HG03108 (cell line): ENCODE results near the gene REX1BD.
"Not testable (repeated sequence)": the region's sequence is repeated elsewhere in the genome, so short reads cannot be mapped to it uniquely, and the experiment has no call there.

Experiments used
- ATAC-seq: cut with Tn5 transposase; IDR thresholded peaks from one replicate; pipeline ENCODE4 v1.9.1; 2021; ENCODE audit warnings: moderate library complexity; ENCODE audit not compliant: unreplicated experiment

The REX1BD gene

GRCh38 chr19:18600692-18601397 is 12.2 kb downstream of the REX1BD start:
- not testable (repeated sequence) for ATAC-seq

DNA sequence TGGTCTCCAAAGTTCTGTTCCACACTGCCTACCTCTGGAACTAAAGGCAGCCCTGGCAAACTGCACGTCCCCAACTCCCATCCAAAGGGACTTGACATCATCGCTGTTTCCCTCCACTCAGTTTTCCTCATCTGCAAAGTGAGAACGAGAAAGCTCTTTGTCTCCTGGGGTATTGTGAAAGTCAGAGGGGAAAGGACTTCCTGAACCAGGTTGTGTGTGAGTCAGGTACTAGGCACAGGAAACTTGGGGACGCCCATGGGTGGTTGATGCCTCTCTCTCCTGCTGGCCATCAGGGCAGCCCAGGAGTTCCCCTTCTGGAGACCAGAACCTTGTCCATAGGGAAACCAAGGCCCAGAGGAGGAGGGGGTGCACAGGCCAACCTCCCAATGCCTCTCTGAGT is 13.3 kb downstream of the REX1BD start:
- no peak for ATAC-seq

DNA sequence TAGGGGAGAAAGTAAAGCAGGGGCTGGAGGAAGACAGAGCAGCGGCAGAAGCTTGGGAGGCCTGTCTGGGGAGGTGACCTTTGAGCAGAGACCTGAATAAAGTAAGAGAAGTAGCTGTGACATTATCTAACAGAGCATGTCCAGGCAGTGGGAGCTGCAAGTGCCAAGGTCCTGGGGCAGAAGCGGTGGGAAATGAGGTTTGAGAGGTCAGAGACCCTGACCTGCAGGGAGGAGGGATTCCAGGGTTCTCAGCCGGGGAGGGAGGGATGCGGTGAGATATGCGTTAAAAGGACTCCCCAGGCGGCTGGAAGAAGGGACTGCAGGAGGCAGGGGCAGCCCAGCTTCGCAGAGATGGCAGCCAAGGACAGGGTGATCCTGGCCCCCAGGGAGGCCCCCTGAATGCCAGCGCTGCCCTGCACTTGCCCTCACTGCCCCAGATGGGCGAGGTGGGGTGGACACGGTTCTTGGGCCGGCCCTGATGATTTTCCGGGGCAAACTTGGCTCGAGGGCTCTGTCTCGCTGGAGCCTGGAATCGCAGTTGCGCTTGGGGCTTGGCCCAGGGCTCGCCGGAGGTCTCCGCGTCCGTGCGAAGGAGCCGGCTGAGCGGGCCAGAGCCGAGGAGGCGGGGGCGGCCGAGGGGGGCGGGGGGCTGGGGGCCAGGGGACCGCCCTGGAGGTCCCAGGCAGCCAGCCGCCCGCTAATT is 14.8 kb downstream of the REX1BD start:
- ATAC-seq, result no peak

GRCh38 chr19:18603958-18604819 is 15.6 kb downstream of the REX1BD start:
- ATAC-seq, result no peak

DNA sequence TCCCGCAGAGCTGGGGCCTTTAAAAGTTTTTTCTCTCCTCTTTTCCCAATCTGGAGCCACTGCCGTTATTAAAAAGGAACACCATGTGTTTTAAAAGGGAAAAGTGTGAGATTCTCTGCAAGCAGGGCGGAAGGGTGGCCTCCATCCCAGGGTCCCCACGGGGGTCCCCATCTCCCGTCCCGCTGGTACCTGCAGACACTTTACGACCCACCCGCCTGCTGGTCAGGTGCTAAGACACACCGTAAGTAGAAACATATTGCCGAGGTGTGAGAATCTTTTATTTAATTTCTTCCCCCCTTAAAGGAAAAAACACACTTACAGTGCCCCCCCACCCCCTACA is 16.2 kb downstream of the REX1BD start:
- no peak for ATAC-seq

- no peak for ATAC-seq
These were observed 16.6 kb downstream of the REX1BD start for GRCh38 chr19:18605196-18605545.

DNA sequence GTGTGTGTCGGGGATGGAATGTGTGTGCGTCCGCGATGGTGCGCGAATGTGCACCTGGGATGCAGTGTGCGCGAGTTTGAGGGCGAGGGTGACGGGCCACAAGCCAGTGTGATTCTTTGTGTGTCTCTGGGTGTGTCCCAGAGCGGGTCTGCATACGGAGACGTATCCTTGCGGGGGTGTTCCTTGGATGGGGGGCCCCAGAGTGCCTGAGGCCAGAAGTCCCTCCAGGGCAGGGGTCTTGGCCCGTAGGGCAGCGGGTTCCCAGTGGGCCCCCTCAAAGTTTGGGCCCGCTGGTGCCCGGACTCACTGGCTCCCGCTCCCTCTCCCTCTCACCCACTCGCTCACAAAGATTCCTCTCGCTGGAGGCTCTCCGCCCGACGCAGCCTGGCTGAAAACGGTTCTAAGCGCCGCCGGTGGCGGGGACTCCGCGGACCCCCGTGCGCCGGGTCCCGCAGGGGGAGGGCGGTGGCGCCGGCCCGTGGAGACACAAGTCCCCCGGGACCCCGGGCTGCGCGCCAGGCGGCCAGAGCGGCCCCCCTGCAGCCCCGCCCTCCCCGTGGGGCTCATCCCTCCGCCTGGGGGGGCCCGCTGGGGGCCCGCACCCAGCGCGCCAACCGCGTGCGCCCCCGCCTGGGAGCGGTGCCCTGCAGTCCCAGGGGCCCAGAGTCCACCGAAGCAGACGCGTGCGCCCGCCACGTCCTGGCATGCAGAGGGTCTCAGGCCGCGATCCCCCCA is 17.1 kb downstream of the REX1BD start:
- ATAC-seq, result no peak

DNA sequence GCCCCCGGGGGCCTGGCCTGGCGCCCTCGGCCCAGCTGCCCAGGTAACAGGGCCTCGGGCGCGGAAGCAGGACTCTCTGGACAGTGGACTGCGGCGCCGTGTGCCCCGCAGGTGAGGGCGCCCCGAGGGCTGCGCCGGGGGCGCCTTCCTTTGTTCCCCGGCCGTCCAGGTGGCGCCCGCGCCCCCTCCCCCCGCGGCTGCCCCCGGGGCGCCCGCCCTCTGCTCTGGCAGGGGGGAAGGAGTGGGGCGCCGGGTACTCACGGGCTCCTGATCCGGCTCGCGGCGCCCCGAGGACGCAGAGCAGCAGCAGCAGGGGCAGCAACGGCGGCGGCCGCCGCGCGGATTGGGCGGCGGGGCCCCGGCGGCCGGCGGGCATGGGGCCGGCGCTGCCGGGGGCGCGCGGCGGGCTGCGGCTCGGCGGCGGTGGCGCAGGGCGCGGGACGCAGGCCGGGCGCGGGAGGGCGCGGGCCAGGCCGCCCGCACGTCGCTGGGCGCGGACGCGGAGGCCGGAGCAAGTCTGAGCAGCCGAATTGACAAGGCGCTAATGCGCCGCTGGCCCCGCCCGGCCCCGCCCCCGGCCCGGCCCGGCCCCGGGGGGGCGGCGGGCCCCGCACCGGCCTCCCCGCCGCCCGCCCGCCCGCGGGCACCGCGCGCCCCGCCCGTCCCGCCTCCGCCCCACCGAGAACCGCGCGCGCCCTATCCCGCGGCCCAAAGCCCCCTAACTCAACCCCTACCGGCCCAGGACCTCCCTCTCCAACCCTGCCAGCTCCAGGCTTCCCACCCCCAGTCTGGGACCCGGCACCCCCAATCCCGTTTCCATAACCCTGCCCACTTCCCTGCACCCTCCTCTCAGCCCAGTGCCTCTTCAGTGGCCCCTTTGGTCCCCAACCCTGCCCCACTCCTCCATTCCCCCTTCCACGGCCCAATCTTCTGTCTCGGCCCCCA is 18.0 kb downstream of the REX1BD start, which contains the start of gene CRLF1:
Gene CRLF1, minus strand, starts transcription at position 519 of the 945 bp plus-strand sequence. Its CDS starts 143 bp downstream, at position 376.
- ATAC-seq, result no peak

- no peak for ATAC-seq
These were observed 18.9 kb downstream of the REX1BD start for GRCh38 chr19:18607226-18608101.

GRCh38 chr19:18608102-18608804 is 19.7 kb downstream of the REX1BD start:
- no peak for ATAC-seq

- no peak for ATAC-seq
These were observed 20.5 kb downstream of the REX1BD start for GRCh38 chr19:18608805-18609716.

DNA sequence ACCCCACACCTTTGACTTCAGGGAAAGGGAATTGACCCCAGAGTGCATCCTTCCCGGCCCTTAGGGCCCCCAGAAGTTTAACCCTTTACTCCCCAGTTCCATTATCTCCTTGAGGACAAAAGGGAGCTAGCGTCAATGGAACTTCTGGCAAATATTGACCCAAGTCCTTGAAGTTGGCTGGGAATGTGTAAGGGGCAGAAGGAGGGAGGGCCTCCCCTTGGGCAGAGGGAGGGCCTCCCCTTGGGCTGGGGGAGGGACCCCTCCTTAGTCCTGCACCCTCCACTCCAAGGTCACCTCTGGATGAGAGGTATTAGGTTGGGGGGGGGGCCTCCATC is 21.1 kb downstream of the REX1BD start:
- ATAC-seq, result no peak

DNA sequence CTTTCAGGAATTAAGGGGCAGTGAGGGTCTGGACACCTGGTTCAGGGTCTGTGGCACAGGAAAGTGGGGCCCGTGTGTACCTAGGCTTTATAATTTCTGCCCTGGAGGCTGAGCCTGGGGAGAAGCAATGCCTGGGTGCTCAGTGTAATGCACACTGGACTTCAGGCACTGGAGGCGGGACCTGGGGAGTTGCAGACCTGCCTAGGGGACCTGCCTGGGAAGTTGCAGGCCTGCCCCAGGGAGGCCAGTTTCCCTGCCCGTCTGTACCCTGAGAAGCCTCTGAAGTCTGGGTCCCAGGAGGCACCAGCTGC is 21.6 kb downstream of the REX1BD start:
- ATAC-seq, result no peak

- no peak for ATAC-seq
These were observed 22.1 kb downstream of the REX1BD start for GRCh38 chr19:18610556-18611326.

GRCh38 chr19:18611327-18612050 is 22.9 kb downstream of the REX1BD start:
- no peak for ATAC-seq

DNA sequence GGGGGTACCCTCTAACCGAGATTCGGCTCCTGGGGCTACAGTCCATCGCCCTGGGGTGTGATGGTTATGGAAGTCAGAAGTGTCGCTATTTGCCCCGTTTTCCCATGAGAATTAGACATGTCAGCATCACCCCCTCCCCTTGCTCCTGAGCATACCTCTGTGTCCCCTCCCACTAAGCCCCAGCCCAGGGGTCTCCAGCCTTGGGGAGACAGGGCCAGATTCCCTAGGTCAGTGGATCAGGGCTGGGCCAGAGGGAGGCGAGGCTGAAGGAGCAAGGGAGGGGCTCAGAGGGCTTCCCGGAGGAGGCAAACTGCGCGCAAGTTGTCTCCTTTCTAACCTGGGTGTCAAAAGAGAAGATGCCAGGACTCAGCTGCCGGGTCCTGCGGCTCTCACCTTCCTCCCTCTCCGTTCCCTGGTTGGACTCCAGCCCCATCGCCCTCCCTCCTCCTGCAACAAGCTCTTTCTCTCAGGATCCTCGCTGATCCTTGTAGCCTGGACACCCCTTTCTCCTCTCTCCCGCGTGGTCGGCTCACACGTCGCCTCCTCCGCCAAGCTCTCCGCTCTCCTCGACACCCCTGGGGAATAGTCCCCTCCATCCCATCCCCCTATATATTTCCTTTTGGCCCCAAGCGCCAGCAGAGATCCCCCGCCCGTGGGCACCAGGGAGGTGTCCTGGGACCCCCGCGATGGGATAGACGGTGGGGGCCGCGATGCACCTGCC is 23.6 kb downstream of the REX1BD start:
- no peak for ATAC-seq
